ENCODE measurements around the gene CUEDC1. TPM values are rescaled to one million over a fixed set of nuclear protein-coding genes. Genes with fewer than 3 reads are reported as not detected.
"Not testable (repeated sequence)": the region's sequence is repeated elsewhere in the genome, so short reads cannot be mapped to it uniquely, and the experiment has no call there.

The CUEDC1 gene
- total RNA-seq, 1 experiment from 2014 or later, result 0.71 TPM

DNA sequence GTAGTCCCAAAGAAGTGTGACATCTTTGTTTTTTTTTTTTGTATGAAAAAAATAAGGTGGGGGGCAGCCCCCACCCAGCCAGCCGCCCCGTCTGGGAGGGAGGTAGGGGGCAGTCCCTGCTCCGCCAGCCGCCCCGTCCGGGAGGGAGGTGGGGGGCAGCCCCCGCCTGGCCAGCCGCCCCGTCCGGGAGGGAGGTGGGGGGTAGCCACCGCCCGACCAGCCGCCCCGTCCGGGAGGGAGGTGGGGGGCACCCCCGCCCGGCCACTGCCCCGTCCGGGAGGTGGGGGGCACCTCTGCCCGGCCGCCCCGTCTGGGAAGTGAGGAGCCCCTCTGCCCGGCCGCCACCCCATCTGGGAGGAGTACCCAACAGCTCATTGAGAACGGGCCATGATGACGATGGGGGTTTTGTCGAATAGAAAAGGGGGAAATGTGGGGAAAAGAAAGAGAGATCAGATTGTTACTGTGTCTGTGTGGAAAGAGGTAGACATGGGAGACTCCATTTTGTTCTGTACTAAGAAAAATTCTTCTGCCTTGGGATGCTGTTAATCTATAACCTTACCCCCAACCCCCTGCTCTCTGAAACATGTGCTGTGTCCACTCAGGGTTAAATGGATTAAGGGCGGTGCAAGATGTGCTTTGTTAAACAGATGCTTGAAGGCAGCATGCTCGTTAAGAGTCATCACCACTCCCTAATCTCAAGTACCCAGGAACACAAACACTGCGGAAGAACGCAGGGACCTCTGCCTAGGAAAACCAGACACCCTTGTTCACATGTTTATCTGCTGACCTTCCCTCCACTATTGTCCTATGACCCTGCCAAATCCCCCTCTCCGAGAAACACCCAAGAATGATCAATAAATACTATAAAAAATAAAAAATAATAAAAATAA lies 108.9 kb downstream of the CUEDC1 start:
- not testable (repeated sequence) for H3K9me3 ChIP-seq (ENCODE audit: low read length); H4K20me1 ChIP-seq (ENCODE audit: insufficient read depth, low read depth, low read length); H2AFZ ChIP-seq (ENCODE audit: low read length); H3K27me3 ChIP-seq (ENCODE audit: low read length); DNase-seq; H3K27ac ChIP-seq (ENCODE audit: low read length); H3K4me2 ChIP-seq (ENCODE audit: low read depth, low read length, poor library complexity, severe bottlenecking); H3K9me2 ChIP-seq (replicated peaks; ENCODE audit: insufficient read depth, low read length); H3K9ac ChIP-seq (ENCODE audit: low read length); H3K4me3 ChIP-seq (ENCODE audit: low read length)
- H3K4me1 ChIP-seq (ENCODE audit: low read length), result peaks cover 27% of the 10 kb centered on the region
- H3K36me3 ChIP-seq (ENCODE audit: insufficient read depth, low read length), result peaks cover 13% of the 10 kb centered on the region; the same call in 1 of the 2 replicates
- peaks cover 38% of the 10 kb centered on the region for H3K79me2 ChIP-seq (ENCODE audit: low read length)

DNA sequence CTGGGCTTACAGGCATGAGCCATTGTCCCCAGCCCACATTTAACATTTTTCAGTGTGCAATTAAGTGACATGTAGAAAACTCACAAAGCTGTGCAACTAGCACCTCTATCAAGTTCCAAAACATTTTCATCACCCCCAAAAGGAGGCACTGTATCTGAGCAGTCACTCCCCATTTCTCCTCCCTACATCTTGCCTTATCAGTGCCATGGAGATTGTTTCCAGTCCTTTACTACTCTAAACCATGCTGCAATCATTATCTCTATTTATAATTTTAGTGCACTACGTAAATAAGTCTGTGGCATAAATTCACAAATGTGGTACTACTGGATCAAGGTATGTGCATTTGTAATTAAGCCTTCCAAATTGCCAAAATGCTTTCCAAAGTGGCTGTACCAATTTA lies 112.9 kb downstream of the CUEDC1 start:
- no peak for DNase-seq
- H3K9me2 ChIP-seq (replicated peaks; ENCODE audit: insufficient read depth, low read length), result no peaks in the 10 kb centered on the region
- no peak overlapping the region for H3K27ac ChIP-seq (ENCODE audit: low read length)
- no peak overlapping the region for H3K4me2 ChIP-seq (ENCODE audit: low read depth, low read length, poor library complexity, severe bottlenecking)
- no peaks in the 10 kb centered on the region for H3K9me3 ChIP-seq (ENCODE audit: low read length)
- peaks cover 9% of the 10 kb centered on the region for H3K79me2 ChIP-seq (ENCODE audit: low read length)
- no peaks in the 10 kb centered on the region for H3K4me1 ChIP-seq (ENCODE audit: low read length)
- no peak overlapping the region for H3K9ac ChIP-seq (ENCODE audit: low read length)
- H4K20me1 ChIP-seq (ENCODE audit: insufficient read depth, low read depth, low read length), result no peaks in the 10 kb centered on the region
- no peak overlapping the region for H2AFZ ChIP-seq (ENCODE audit: low read length)
- H3K36me3 ChIP-seq (ENCODE audit: insufficient read depth, low read length), result peaks cover 35% of the 10 kb centered on the region
- H3K27me3 ChIP-seq (ENCODE audit: low read length), result no peaks in the 10 kb centered on the region
- H3K4me3 ChIP-seq (ENCODE audit: low read length), result no peak overlapping the region

DNA sequence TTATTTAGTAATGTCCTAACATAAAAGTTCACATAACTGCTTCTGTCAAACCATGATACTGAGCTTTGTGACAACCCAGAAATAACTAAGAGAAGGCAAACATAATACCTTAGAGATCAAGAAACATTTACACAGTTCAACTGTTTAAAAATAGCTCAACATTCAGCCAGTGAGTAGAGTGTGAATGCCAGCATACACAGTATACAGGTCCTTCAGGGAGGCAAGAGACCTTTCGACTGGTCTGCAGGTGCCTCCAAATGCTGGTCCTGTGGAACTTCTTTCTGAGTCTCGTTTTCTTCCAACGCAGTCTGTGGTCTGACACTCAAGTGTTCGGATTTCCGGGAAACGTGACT lies 115.7 kb downstream of the CUEDC1 start:
- Histone ChIP-seq H3K36me3 (ENCODE audit: insufficient read depth, low read length) (peaks cover 26% of the 10 kb centered on the region), H3K4me2 (ENCODE audit: low read depth, low read length, poor library complexity, severe bottlenecking) (no peak overlapping the region), H3K4me3 (ENCODE audit: low read length) (no peak overlapping the region)

DNA sequence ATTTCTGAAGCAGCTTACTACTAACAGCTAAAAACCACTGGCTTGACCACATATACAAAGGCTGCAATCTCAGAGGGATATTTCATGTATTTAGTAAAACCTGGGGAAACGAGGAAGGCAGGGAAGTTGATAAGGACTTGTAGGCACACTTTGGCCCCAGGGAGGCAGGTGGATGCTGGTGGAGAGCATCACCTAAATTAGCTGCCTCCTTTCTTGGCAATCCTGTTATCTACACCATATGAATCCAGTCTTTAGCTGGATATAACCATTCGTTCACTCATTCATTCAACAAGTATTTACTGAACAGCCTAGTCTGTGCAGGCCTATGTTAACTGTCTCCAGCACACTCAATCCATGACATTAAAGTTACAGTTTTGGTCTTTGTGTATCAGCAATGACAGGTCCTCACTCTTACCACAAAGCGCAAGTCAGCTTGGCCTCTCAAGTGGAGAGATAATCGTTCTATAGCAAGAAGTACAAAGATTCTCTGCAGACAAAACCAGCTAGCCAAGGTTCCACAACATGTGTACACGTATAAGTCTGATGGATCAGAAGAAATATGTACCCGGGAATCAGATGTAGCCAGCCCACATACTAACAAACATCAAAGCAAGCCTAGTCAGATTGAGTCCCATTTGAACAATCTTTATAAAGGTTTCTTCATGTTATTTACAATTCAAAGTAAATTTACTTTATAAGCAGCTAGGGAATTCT lies 116.2 kb downstream of the CUEDC1 start:
- Histone ChIP-seq H2AFZ (ENCODE audit: low read length) (no peak overlapping the region), H4K20me1 (ENCODE audit: insufficient read depth, low read depth, low read length) (no peaks in the 10 kb centered on the region), H3K27me3 (ENCODE audit: low read length) (no peaks in the 10 kb centered on the region), H3K79me2 (ENCODE audit: low read length) (peaks cover 4% of the 10 kb centered on the region; the same call in 1 of the 2 replicates), H3K36me3 (ENCODE audit: insufficient read depth, low read length) (peaks cover 26% of the 10 kb centered on the region), H3K9ac (ENCODE audit: low read length) (no peak overlapping the region), H3K4me2 (ENCODE audit: low read depth, low read length, poor library complexity, severe bottlenecking) (no peak overlapping the region), H3K4me3 (ENCODE audit: low read length) (no peak overlapping the region), H3K9me2 (replicated peaks; ENCODE audit: insufficient read depth, low read length) (no peaks in the 10 kb centered on the region), H3K4me1 (ENCODE audit: low read length) (peaks cover 6% of the 10 kb centered on the region; the same call in 1 of the 2 replicates), H3K27ac (ENCODE audit: low read length) (no peak overlapping the region), H3K9me3 (ENCODE audit: low read length) (no peaks in the 10 kb centered on the region)
- no peak for DNase-seq

More for the DNA sequence above, 115.7 kb downstream of the CUEDC1 start:
- peaks cover under 1% of the 10 kb centered on the region; the same call in 1 of the 2 replicates for H3K4me1 ChIP-seq (ENCODE audit: low read length)
- H2AFZ ChIP-seq (ENCODE audit: low read length), result no peak overlapping the region
- H3K27ac ChIP-seq (ENCODE audit: low read length), result no peak overlapping the region
- H3K9ac ChIP-seq (ENCODE audit: low read length), result no peak overlapping the region
- no peaks in the 10 kb centered on the region for H3K9me3 ChIP-seq (ENCODE audit: low read length)
- no peaks in the 10 kb centered on the region for H4K20me1 ChIP-seq (ENCODE audit: insufficient read depth, low read depth, low read length)
- peaks cover 4% of the 10 kb centered on the region; the same call in 1 of the 2 replicates for H3K79me2 ChIP-seq (ENCODE audit: low read length)
- no peaks in the 10 kb centered on the region for H3K27me3 ChIP-seq (ENCODE audit: low read length)
- H3K9me2 ChIP-seq (replicated peaks; ENCODE audit: insufficient read depth, low read length), result no peaks in the 10 kb centered on the region
- no peak for DNase-seq

GRCh38 chr17:57838453-57838852 lies 116.8 kb downstream of the CUEDC1 start:
- no peaks in the 10 kb centered on the region for H3K9me3 ChIP-seq (ENCODE audit: low read length)
- H3K9ac ChIP-seq (ENCODE audit: low read length), result no peak overlapping the region
- H4K20me1 ChIP-seq (ENCODE audit: insufficient read depth, low read depth, low read length), result no peaks in the 10 kb centered on the region
- no peak for DNase-seq
- no peak overlapping the region for H3K27ac ChIP-seq (ENCODE audit: low read length)
- H3K36me3 ChIP-seq (ENCODE audit: insufficient read depth, low read length), result peaks cover 26% of the 10 kb centered on the region
- peaks cover 4% of the 10 kb centered on the region; the same call in 1 of the 2 replicates for H3K79me2 ChIP-seq (ENCODE audit: low read length)
- H3K9me2 ChIP-seq (replicated peaks; ENCODE audit: insufficient read depth, low read length), result no peaks in the 10 kb centered on the region
- H3K27me3 ChIP-seq (ENCODE audit: low read length), result no peaks in the 10 kb centered on the region
- no peak overlapping the region for H3K4me3 ChIP-seq (ENCODE audit: low read length)
- no peak overlapping the region for H3K4me2 ChIP-seq (ENCODE audit: low read depth, low read length, poor library complexity, severe bottlenecking)
- H3K4me1 ChIP-seq (ENCODE audit: low read length), result peaks cover 8% of the 10 kb centered on the region; the same call in 1 of the 2 replicates
- no peak overlapping the region for H2AFZ ChIP-seq (ENCODE audit: low read length)

GRCh38 chr17:57835333-57835900 lies 119.8 kb downstream of the CUEDC1 start:
- Histone ChIP-seq H3K9me3 (ENCODE audit: low read length) (no peaks in the 10 kb centered on the region), H2AFZ (ENCODE audit: low read length) (no peak overlapping the region), H3K4me3 (ENCODE audit: low read length) (no peak overlapping the region), H4K20me1 (ENCODE audit: insufficient read depth, low read depth, low read length) (no peaks in the 10 kb centered on the region), H3K36me3 (ENCODE audit: insufficient read depth, low read length) (peaks cover 15% of the 10 kb centered on the region; the same call in 1 of the 2 replicates), H3K79me2 (ENCODE audit: low read length) (no peaks in the 10 kb centered on the region), H3K9me2 (replicated peaks; ENCODE audit: insufficient read depth, low read length) (no peaks in the 10 kb centered on the region), H3K4me1 (ENCODE audit: low read length) (peaks cover 11% of the 10 kb centered on the region; the same call in 1 of the 2 replicates), H3K27ac (ENCODE audit: low read length) (no peak overlapping the region), H3K4me2 (ENCODE audit: low read depth, low read length, poor library complexity, severe bottlenecking) (no peak overlapping the region), H3K9ac (ENCODE audit: low read length) (no peak overlapping the region), H3K27me3 (ENCODE audit: low read length) (no peaks in the 10 kb centered on the region)
- DNase-seq, result no peak

DNA sequence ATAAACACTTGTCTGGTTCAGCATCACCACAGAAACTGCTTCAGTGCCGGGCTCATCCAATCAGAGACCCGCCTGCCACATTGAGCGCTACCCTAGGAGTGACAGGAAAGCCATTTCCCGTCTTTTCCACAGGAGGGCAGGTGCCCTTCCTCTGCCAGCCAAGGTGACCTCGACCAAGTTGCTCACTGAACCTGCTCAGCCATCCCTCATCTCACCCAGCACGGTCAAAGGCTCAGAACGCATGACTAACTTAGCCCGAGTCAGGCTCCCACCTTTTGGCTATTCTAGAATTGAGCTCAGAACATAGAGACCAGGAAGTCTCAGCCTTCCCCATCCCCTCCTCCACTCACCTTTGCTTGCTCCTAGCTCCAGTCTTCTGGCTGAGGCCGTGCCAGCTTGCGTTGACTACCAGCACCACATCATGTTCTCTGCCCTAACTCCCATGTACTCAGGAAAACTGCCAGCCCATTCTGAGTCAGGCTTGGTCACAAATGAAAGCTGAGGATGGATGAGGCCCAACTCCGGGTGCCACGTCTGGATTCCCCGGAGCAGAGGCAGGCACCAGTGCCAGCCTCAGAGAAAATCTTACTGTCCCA lies 121.0 kb downstream of the CUEDC1 start:
- H3K4me3 ChIP-seq (ENCODE audit: low read length), result no peak overlapping the region
- DNase-seq, result no peak

More for the DNA sequence above, 121.0 kb downstream of the CUEDC1 start:
- no peak overlapping the region for H3K4me2 ChIP-seq (ENCODE audit: low read depth, low read length, poor library complexity, severe bottlenecking)
- no peak overlapping the region for H3K9ac ChIP-seq (ENCODE audit: low read length)
- H3K4me1 ChIP-seq (ENCODE audit: low read length), result peaks cover 11% of the 10 kb centered on the region; the same call in 1 of the 2 replicates
- no peaks in the 10 kb centered on the region for H3K9me3 ChIP-seq (ENCODE audit: low read length)
- no peaks in the 10 kb centered on the region for H3K79me2 ChIP-seq (ENCODE audit: low read length)
- no peak overlapping the region for H2AFZ ChIP-seq (ENCODE audit: low read length)
- no peak overlapping the region for H3K27ac ChIP-seq (ENCODE audit: low read length)
- no peaks in the 10 kb centered on the region for H3K9me2 ChIP-seq (replicated peaks; ENCODE audit: insufficient read depth, low read length)
- no peaks in the 10 kb centered on the region for H4K20me1 ChIP-seq (ENCODE audit: insufficient read depth, low read depth, low read length)
- peaks cover 8% of the 10 kb centered on the region; the same call in 1 of the 2 replicates for H3K36me3 ChIP-seq (ENCODE audit: insufficient read depth, low read length)
- H3K27me3 ChIP-seq (ENCODE audit: low read length), result no peaks in the 10 kb centered on the region
